Natural killer cell (primary cell): Measurements from ENCODE around the gene MRPS12. TPM values are rescaled to one million over a fixed set of nuclear protein-coding genes. Genes with fewer than 3 reads are reported as not detected.
"Not testable (repeated sequence)": the region's sequence is repeated elsewhere in the genome, so short reads cannot be mapped to it uniquely, and the experiment has no call there.

Experiments
- ATAC-seq, 3 donors: fragments of 150-1000 bp in 2 of 3; fragments of 200-7000 bp in 1 of 3; cut with Tn5 transposase; 1 replicate in 1 of 3; 2 replicates in 2 of 3; pipeline ENCODE4 v1.10.0; 2021; ENCODE audit warnings: mild to moderate bottlenecking in 2 of 3, moderate library complexity in 2 of 3
- DNase-seq, 2 donors: peaks; one replicate each; pipeline versions ENCODE4 v3.0.0 to v3.0.0-alpha.2; 2013 to 2021; ENCODE audit warnings: mixed read lengths in 1 of 2
- H3K27ac ChIP-seq: one replicate; pipeline ENCODE4 v1.5.1; 2013; ENCODE audit warnings: mild to moderate bottlenecking, low read length
- H3K27me3 ChIP-seq: one replicate; pipeline ENCODE4 v1.6.1; 2013; ENCODE audit warnings: low read length; ENCODE audit not compliant: control insufficient read depth, insufficient read depth
- H3K36me3 ChIP-seq: one replicate; pipeline ENCODE4 v1.6.1; 2013; ENCODE audit warnings: low read length; ENCODE audit not compliant: control insufficient read depth, insufficient read depth
- H3K4me1 ChIP-seq: one replicate; pipeline ENCODE4 v1.6.1; 2013; ENCODE audit warnings: low read length; ENCODE audit not compliant: control insufficient read depth, insufficient read depth
- H3K4me3 ChIP-seq: one replicate; pipeline ENCODE4 v1.5.1; 2013; ENCODE audit warnings: low read length
- H3K9me3 ChIP-seq: one replicate; pipeline ENCODE4 v1.6.1; 2013; ENCODE audit warnings: low read length; ENCODE audit not compliant: control insufficient read depth, insufficient read depth
- H3K27ac Mint-ChIP-seq, 2 donors: one replicate each; pipeline ENCODE4 v1.8.0; 2022; ENCODE audit warnings: mild to moderate bottlenecking in 2 of 2, mixed read lengths in 2 of 2, moderate library complexity in 1 of 2
- H3K27me3 Mint-ChIP-seq, 2 donors: one replicate each; pipeline ENCODE4 v1.8.0; 2022; ENCODE audit warnings: low read depth in 2 of 2, mixed read lengths in 2 of 2
- H3K36me3 Mint-ChIP-seq: one replicate; pipeline ENCODE4 v1.8.0; 2022; ENCODE audit warnings: mixed read lengths
- H3K4me1 Mint-ChIP-seq, 2 donors: one replicate each; pipeline ENCODE4 v1.8.0; 2022; ENCODE audit warnings: mixed read lengths in 2 of 2
- H3K4me3 Mint-ChIP-seq: one replicate; pipeline ENCODE4 v1.8.0; 2022; ENCODE audit warnings: mild to moderate bottlenecking, moderate library complexity, mixed read lengths
- H3K9me3 Mint-ChIP-seq, 2 donors: one replicate each; pipeline ENCODE4 v1.8.0; 2022; ENCODE audit warnings: mixed read lengths in 2 of 2
- CTCF ChIP-seq: fragments of 200-600 bp; IDR thresholded peaks from one replicate; pipeline ENCODE4 v1.8.0; 2022; ENCODE audit warnings: antibody characterized with exemption
- WGBS: methylation state at CpG from one replicate; pipeline ENCODE4 v1.1.7; 2013; ENCODE audit warnings: missing lambda C conversion rate; ENCODE audit not compliant: insufficient coverage; 5-methylcytosine and 5-hydroxymethylcytosine counted together
- intact Hi-C: fragments of 100-400 bp; cut with micrococcal nuclease; formaldehyde crosslinking; loops from one replicate; pipeline ENCODE4 v1.14.2; 2022
- total RNA-seq, 4 donors: library from RNA; stranded (reverse); fragments of 120-200 nt in 1 of 4; gene quantifications; one replicate each; pipeline versions ENCODE4 v1.2.3 to v1.2.4, GENCODE V29; 2013 to 2022

The MRPS12 gene
- total RNA-seq, 3 donors from 2014 or later (not counting 1 experiment from before 2014, with no cell fraction given), result 25.3 to 27.8 (median 26.7) TPM

- WGBS, result 95% methylated on average over 29 of the region's 29 CpGs
- ATAC-seq (no peak), DNase-seq (peak in 1 of 2 donors; percentile 71)
- H3K9me3 Mint-ChIP-seq, result no peaks in the 10 kb centered on the region
- no peaks in the 10 kb centered on the region for H3K36me3 Mint-ChIP-seq
- Histone ChIP-seq H3K9me3 (no peaks in the 10 kb centered on the region), H3K4me3 (no peak overlapping the region), H3K27ac (no peak overlapping the region), H3K27me3 (no peaks in the 10 kb centered on the region), H3K4me1 (peaks cover 38% of the 10 kb centered on the region), H3K36me3 (peaks cover 14% of the 10 kb centered on the region)
- TF ChIP-seq CTCF, result peak; percentile 47
- intact Hi-C loops, result loop anchor here (2.0 to 10.0 kb wide), 3 partner anchors 168 to 388 kb away; no protein-coding TSS in a partner anchor
- H3K27me3 Mint-ChIP-seq, result no peaks in the 10 kb centered on the region
- peaks cover 44 to 52% of the 10 kb centered on the region in 2 donors for H3K4me1 Mint-ChIP-seq
- peak overlapping the region; percentile 59 for H3K4me3 Mint-ChIP-seq
- peak overlapping the region; percentile 91 to 99 for H3K27ac Mint-ChIP-seq
Observed at GRCh38 chr19:38932425-38933179, 1.9 kb downstream of the MRPS12 start.

GRCh38 chr19:38933544-38933943 is 2.8 kb downstream of the MRPS12 start:
- Mint-ChIP-seq H3K4me1 (peaks cover 35 to 43% of the 10 kb centered on the region in 2 donors), H3K9me3 (no peaks in the 10 kb centered on the region), H3K36me3 (no peaks in the 10 kb centered on the region), H3K4me3 (no peak overlapping the region), H3K27me3 (no peaks in the 10 kb centered on the region), H3K27ac (peak overlapping the region; percentile 14 to 24)
- Histone ChIP-seq H3K4me1 (peaks cover 30% of the 10 kb centered on the region), H3K27me3 (no peaks in the 10 kb centered on the region), H3K36me3 (peaks cover 14% of the 10 kb centered on the region), H3K27ac (no peak overlapping the region), H3K9me3 (no peaks in the 10 kb centered on the region), H3K4me3 (no peak overlapping the region)
- intact Hi-C loops, result loop anchor here (2.0 to 10.0 kb wide), 3 partner anchors 169 to 389 kb away; no protein-coding TSS in a partner anchor
- DNase-seq (no peak), ATAC-seq (no peak)
- TF ChIP-seq CTCF, result no peak
- 72% methylated on average over 4 of the region's 4 CpGs for WGBS

GRCh38 chr19:38939957-38940356 is 9.2 kb downstream of the MRPS12 start:
- Histone ChIP-seq H3K27me3 (no peaks in the 10 kb centered on the region), H3K9me3 (no peaks in the 10 kb centered on the region), H3K4me1 (no peaks in the 10 kb centered on the region), H3K27ac (no peak overlapping the region), H3K36me3 (no peaks in the 10 kb centered on the region), H3K4me3 (no peak overlapping the region)
- H3K9me3 Mint-ChIP-seq, result no peaks in the 10 kb centered on the region
- H3K27ac Mint-ChIP-seq, result no peak overlapping the region
- ATAC-seq, result no peak
- H3K4me1 Mint-ChIP-seq, result no peaks in the 10 kb centered on the region
- DNase-seq, result no peak
- H3K4me3 Mint-ChIP-seq, result no peak overlapping the region
- no peaks in the 10 kb centered on the region for H3K36me3 Mint-ChIP-seq
- intact Hi-C loops, result loop anchor here (10.0 kb wide), 1 partner anchor 175 kb away; no protein-coding TSS in a partner anchor
- H3K27me3 Mint-ChIP-seq, result peaks cover 15 to 22% of the 10 kb centered on the region in 2 donors
- 34% methylated on average over 5 of the region's 5 CpGs for whole genome bisulfite sequencing
- TF ChIP-seq CTCF, result no peak

- not testable (repeated sequence) for H3K27ac Mint-ChIP-seq
Observed at GRCh38 chr19:38941466-38941865, 10.7 kb downstream of the MRPS12 start.

More at GRCh38 chr19:38941466-38941865, 10.7 kb downstream of the MRPS12 start:
- H3K4me1 Mint-ChIP-seq, H3K4me1 ChIP-seq, H3K36me3 Mint-ChIP-seq, ATAC-seq, H3K9me3 Mint-ChIP-seq, H3K27ac ChIP-seq, H3K9me3 ChIP-seq, H3K4me3 ChIP-seq, H3K27me3 ChIP-seq, intact Hi-C loops, H3K36me3 ChIP-seq, DNase-seq, H3K4me3 Mint-ChIP-seq: not testable (repeated sequence)
- 56% methylated on average over 4 of the region's 5 CpGs for WGBS
- peaks cover 15 to 22% of the 10 kb centered on the region in 2 donors for H3K27me3 Mint-ChIP-seq
